ENCODE data around the gene MPG. TPM values are rescaled to one million over a fixed set of nuclear protein-coding genes. Genes with fewer than 3 reads are reported as not detected.

MPG gene
- total RNA-seq, 4 donors from 2014 or later: 46.8 to 84.8 (median 61.0) TPM

DNA sequence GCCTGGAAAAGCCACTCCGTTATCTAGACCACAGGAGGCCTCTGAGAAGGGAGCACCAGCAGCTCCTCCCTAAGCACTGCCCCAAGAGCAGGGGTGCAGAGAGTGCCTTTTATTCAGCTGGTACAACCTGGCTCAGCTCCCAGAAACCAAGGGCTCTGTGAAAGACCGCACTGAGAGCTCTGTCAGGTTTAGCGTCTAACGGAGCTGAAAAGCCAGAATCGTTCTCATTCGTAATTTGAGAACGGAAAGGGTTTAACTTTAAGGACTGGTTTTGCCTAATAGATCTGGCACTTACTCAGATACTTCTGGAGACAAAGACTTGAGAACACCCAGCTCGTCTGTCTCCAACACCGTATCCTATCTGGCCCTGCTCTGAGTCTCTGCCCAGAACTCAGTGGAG lies 13.5 kb downstream of the MPG start:
- no peak overlapping the region for H3K4me3 ChIP-seq (ENCODE audit: low read depth, poor library complexity, severe bottlenecking)
- no peak for DNase-seq (ENCODE audit: low spot score in 2 of 2)
- TF ChIP-seq POLR2A (IDR thresholded peaks at IDR 0.05): no peak
- TF ChIP-seq, protein P1, sequence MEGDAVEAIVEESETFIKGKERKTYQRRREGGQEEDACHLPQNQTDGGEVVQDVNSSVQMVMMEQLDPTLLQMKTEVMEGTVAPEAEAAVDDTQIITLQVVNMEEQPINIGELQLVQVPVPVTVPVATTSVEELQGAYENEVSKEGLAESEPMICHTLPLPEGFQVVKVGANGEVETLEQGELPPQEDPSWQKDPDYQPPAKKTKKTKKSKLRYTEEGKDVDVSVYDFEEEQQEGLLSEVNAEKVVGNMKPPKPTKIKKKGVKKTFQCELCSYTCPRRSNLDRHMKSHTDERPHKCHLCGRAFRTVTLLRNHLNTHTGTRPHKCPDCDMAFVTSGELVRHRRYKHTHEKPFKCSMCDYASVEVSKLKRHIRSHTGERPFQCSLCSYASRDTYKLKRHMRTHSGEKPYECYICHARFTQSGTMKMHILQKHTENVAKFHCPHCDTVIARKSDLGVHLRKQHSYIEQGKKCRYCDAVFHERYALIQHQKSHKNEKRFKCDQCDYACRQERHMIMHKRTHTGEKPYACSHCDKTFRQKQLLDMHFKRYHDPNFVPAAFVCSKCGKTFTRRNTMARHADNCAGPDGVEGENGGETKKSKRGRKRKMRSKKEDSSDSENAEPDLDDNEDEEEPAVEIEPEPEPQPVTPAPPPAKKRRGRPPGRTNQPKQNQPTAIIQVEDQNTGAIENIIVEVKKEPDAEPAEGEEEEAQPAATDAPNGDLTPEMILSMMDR (IDR thresholded peaks at IDR 0.05): no peak
- 44 to 67% methylated on average over 9 of the region's 9 CpGs for WGBS, 2 donors
- intact Hi-C loops (cut with DNase I; ENCODE audit: low total_unique reads): no loop called here

DNA sequence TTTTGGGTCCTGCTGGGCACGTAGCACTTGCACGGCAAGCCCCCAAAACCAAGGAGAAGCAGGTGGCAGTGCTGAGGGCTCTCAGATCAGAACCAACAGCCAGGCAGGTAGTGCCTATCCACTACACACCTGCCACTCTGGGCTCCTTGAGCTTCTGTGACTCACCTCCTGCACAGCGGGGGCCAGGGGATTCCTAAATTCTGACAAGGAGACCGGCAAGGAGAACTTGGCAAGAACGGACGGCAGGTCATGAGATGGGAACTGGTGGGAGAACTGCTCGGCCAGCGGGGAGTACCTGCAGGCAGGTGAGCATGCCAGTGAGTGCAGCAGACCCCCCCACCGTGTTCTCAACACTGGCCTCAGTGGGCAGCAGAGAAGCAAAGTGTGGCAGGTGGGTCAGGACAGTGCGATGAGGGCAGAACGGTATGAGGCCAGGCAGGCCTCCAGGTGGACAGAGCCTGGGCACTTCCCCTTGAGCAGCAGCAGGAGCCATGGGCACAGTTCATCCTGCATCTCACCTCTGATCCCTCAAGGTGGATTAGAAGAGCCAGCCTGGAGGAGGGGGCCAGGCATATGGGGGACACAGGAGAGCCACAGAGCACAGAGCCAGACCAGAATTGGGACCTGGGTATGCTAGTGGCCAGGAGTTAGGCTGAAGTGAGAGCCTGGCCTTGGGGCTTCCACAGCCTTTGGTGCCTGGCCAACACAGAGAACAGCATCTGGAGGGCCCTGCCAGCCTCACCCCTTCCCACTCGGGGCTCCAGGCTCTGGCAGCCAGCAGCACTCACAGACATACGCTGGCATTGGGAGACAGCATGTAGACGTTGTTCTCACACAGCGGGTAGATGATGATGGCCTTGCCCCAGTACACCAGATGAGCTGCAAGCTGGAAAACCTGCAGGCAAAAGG lies 14.7 kb downstream of the MPG start:
- DNase-seq (ENCODE audit: low spot score in 2 of 2): peak in 1 of 2 donors; percentile 82
- TF ChIP-seq, protein P1 (IDR thresholded peaks at IDR 0.05): no peak
- TF ChIP-seq POLR2A (IDR thresholded peaks at IDR 0.05): no peak
- H3K4me3 ChIP-seq (ENCODE audit: low read depth, poor library complexity, severe bottlenecking): no peak overlapping the region
- 87% methylated on average over 13 to 15 of the region's 15 CpGs for WGBS, 2 donors
- intact Hi-C loops (cut with DNase I; ENCODE audit: low total_unique reads): no loop called here

DNA sequence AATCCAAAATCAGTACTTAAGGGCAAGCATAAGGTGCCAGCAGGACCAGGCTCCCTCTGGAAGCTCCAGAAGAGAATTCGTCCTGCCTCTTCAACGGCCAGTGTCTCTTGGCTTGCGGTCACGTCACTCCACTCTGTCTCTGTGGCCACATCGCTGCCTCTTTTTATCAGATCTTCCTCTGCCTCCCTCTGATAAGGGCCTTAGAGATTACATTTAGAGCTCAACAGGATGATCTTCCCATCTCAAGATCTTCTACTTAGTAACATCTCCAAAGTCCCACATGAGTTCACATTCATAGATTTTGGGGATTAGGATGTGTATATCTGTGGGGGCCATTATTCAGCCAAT lies 16.9 kb downstream of the MPG start:
- no peak for DNase-seq (ENCODE audit: low spot score in 2 of 2)
- H3K4me3 ChIP-seq (ENCODE audit: low read depth, poor library complexity, severe bottlenecking): no peak overlapping the region
- no peak for TF ChIP-seq POLR2A (IDR thresholded peaks at IDR 0.05)
- TF ChIP-seq, protein P1 (IDR thresholded peaks at IDR 0.05): no peak
- 91 to 93% methylated on average over 5 of the region's 5 CpGs for WGBS, 2 donors
- intact Hi-C loops (cut with DNase I; ENCODE audit: low total_unique reads): no loop called here

DNA sequence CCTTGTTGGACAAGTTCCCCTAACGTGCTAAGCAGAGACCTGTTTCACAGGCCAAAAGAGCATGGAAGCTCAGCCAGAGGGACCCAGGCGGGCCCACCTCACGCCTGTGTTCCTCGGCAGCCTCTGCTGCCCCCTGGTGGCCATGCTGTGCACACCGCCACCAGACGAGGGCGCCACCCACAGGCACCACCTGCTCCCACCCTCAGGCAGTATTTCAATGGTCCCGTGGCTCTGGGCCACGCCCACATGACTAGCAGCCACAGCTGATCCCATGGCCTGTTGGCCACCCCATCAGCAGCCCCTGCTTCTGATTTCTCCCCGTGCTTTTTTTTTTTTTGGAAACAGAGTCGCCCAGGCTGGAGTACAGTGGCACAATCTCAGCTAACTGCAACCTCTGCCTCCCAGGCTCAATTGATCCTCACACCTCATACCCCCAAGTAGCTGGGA lies 18.9 kb downstream of the MPG start:
- 7 to 11% methylated on average over 6 to 11 of the region's 11 CpGs for WGBS, 2 donors
- intact Hi-C loops (cut with DNase I; ENCODE audit: low total_unique reads): loop anchor here (2.0 kb wide), 1 partner anchor 32 kb away; no protein-coding TSS in a partner anchor
- TF ChIP-seq POLR2A (IDR thresholded peaks at IDR 0.05): no peak
- TF ChIP-seq, protein P1 (IDR thresholded peaks at IDR 0.05): peak in 2 of 3 donors; percentile 65 to 99
- DNase-seq (ENCODE audit: low spot score in 2 of 2): peak; percentile 91 to 98
- no peak overlapping the region for H3K4me3 ChIP-seq (ENCODE audit: low read depth, poor library complexity, severe bottlenecking)

DNA sequence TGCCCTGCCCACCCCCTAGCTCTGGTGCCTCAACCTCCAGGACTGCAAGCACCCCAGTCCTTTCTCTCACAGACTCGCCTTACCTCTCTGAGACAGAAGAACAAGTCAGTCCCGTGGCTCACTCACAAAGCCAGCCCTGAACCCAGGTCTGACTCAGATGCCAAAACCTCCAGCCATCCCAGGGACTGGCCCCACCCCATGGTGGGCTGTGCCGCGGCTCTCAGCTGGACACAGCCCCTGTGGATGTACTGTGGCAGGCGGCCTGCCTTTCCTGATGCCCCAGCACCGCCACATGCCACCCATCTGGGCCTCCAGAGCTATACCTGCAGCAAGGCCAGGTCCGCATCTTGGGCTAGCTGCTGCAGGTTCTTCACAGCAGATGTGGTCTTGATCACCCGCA lies 19.8 kb downstream of the MPG start:
- DNase-seq (ENCODE audit: low spot score in 2 of 2): no peak
- intact Hi-C loops (cut with DNase I; ENCODE audit: low total_unique reads): loop anchor here (2.0 kb wide), 1 partner anchor 33 kb away; no protein-coding TSS in a partner anchor
- TF ChIP-seq, protein P1 (IDR thresholded peaks at IDR 0.05): no peak
- TF ChIP-seq POLR2A (IDR thresholded peaks at IDR 0.05): no peak
- no peak overlapping the region for H3K4me3 ChIP-seq (ENCODE audit: low read depth, poor library complexity, severe bottlenecking)
- WGBS, 2 donors: 81 to 83% methylated on average over 7 to 8 of the region's 8 CpGs

Data from lower leg skin (tissue), 4 donors.